Loucy (cell line): ENCODE measurements around the gene OR1K1.
"Not testable (repeated sequence)": the region's sequence is repeated elsewhere in the genome, so short reads cannot be mapped to it uniquely, and the experiment has no call there.

ENCODE experiments used
- H2AFZ ChIP-seq: fragments of 200-600 bp; sonication (generic); 2 replicates; pipeline ENCODE4 v1.6.0; 2016; ENCODE audit warnings: antibody characterized with exemption, mild to moderate bottlenecking, low read length, moderate library complexity
- H3F3A ChIP-seq: fragments of 200-600 bp; 2 replicates; pipeline ENCODE4 v1.6.0; 2016; ENCODE audit warnings: antibody characterized with exemption, low read depth, mild to moderate bottlenecking
- H3K27me3 ChIP-seq: fragments of 200-600 bp; sonication (generic); 2 replicates; pipeline ENCODE4 v1.6.1; 2014; ENCODE audit warnings: low read length, mild to moderate bottlenecking; ENCODE audit not compliant: insufficient read depth, poor library complexity, severe bottlenecking
- H3K36me3 ChIP-seq: fragments of 200-600 bp; sonication (generic); 2 replicates; pipeline ENCODE4 v1.6.1; 2016; ENCODE audit warnings: low read length; ENCODE audit not compliant: insufficient read depth
- H3K4me1 ChIP-seq: fragments of 200-600 bp; sonication (generic); 2 replicates; pipeline ENCODE4 v1.5.1; 2014; ENCODE audit warnings: low read length, mild to moderate bottlenecking; ENCODE audit not compliant: insufficient read depth, poor library complexity, severe bottlenecking
- H3K4me2 ChIP-seq: fragments of 200-600 bp; sonication (generic); 2 replicates; pipeline ENCODE4 v1.6.0; 2014; ENCODE audit warnings: antibody characterized with exemption, low read length, low read depth, mild to moderate bottlenecking; ENCODE audit not compliant: poor library complexity, severe bottlenecking
- H3K4me3 ChIP-seq: fragments of 200-600 bp; sonication (generic); 2 replicates; pipeline ENCODE4 v1.5.1; 2014; ENCODE audit warnings: low read length, mild to moderate bottlenecking, mixed read lengths; ENCODE audit not compliant: poor library complexity, severe bottlenecking
- H3K79me2 ChIP-seq: fragments of 200-600 bp; sonication (generic); 2 replicates; pipeline ENCODE4 v1.6.1; 2014; ENCODE audit warnings: low read length; ENCODE audit not compliant: insufficient read depth
- H3K9ac ChIP-seq: fragments of 200-600 bp; sonication (generic); 2 replicates; pipeline ENCODE4 v1.6.0; 2014; ENCODE audit warnings: mild to moderate bottlenecking, low read depth, low read length, moderate library complexity; ENCODE audit not compliant: poor library complexity, severe bottlenecking
- H3K9me2 ChIP-seq: fragments of 200-600 bp; sonication (generic); replicated peaks from 2 replicates; pipeline ENCODE4 v1.6.1; 2016; ENCODE audit warnings: low read depth, low read length, mixed read lengths
- H3K9me3 ChIP-seq: fragments of 200-600 bp; sonication (generic); 2 replicates; pipeline ENCODE4 v1.6.1; 2014; ENCODE audit warnings: mild to moderate bottlenecking, antibody characterized with exemption, low read length, low read depth; ENCODE audit not compliant: insufficient read depth
- H4K20me1 ChIP-seq: fragments of 200-600 bp; sonication (generic); 2 replicates; pipeline ENCODE4 v1.6.0; 2014; ENCODE audit warnings: antibody characterized with exemption, low read length, mild to moderate bottlenecking; ENCODE audit not compliant: insufficient read depth, poor library complexity, severe bottlenecking
- CTCF ChIP-seq: fragments of 200-600 bp; sonication (generic); conservative IDR thresholded peaks from 2 replicates; pipeline ENCODE4 v1.5.1; 2014; ENCODE audit warnings: mild to moderate bottlenecking, antibody characterized with exemption, low read length
- EZH2phosphoT487 ChIP-seq: fragments of 200-600 bp; IDR thresholded peaks from 2 replicates; pipeline ENCODE4 v1.6.1; 2018; ENCODE audit warnings: antibody characterized with exemption, mild to moderate bottlenecking, moderate library complexity, borderline replicate concordance

OR1K1 gene

GRCh38 chr9:122835313-122835731 lies 35.4 kb downstream of the OR1K1 start:
- peak overlapping the region; percentile 84 for H2AFZ ChIP-seq
- peaks cover 16% of the 10 kb centered on the region for H3K4me1 ChIP-seq
- TF ChIP-seq CTCF (peak; percentile 65), EZH2phosphoT487 (no peak)

GRCh38 chr9:122837266-122837850 lies 37.4 kb downstream of the OR1K1 start:
- no peaks in the 10 kb centered on the region for H3F3A ChIP-seq
- no peaks in the 10 kb centered on the region for H4K20me1 ChIP-seq
- TF ChIP-seq CTCF (no peak), EZH2phosphoT487 (no peak)
- H3K9me2 ChIP-seq = no peaks in the 10 kb centered on the region
- H3K36me3 ChIP-seq = no peaks in the 10 kb centered on the region
- H3K4me3 ChIP-seq = no peak overlapping the region
- H3K4me1 ChIP-seq = peaks cover 16% of the 10 kb centered on the region
- no peaks in the 10 kb centered on the region for H3K27me3 ChIP-seq
- H3K79me2 ChIP-seq = no peaks in the 10 kb centered on the region
- H3K4me2 ChIP-seq = no peak overlapping the region
- H3K9me3 ChIP-seq = no peaks in the 10 kb centered on the region
- no peak overlapping the region for H3K9ac ChIP-seq
- H2AFZ ChIP-seq = no peak overlapping the region

More at GRCh38 chr9:122835313-122835731, 35.4 kb downstream of the OR1K1 start:
- no peaks in the 10 kb centered on the region for H3K27me3 ChIP-seq
- no peaks in the 10 kb centered on the region for H4K20me1 ChIP-seq
- H3K9ac ChIP-seq = peak overlapping the region; percentile 70
- H3K4me3 ChIP-seq = peak overlapping the region; percentile 66
- H3K9me2 ChIP-seq = no peaks in the 10 kb centered on the region
- H3K4me2 ChIP-seq = peak overlapping the region; percentile 78
- H3F3A ChIP-seq = no peaks in the 10 kb centered on the region
- no peaks in the 10 kb centered on the region for H3K9me3 ChIP-seq
- no peaks in the 10 kb centered on the region for H3K79me2 ChIP-seq
- no peaks in the 10 kb centered on the region for H3K36me3 ChIP-seq

GRCh38 chr9:122838441-122838840 lies 38.5 kb downstream of the OR1K1 start:
- not testable (repeated sequence) for H4K20me1 ChIP-seq, H3K9me2 ChIP-seq, H3K79me2 ChIP-seq, H3K9ac ChIP-seq, H3K4me3 ChIP-seq, H3K36me3 ChIP-seq, H3K9me3 ChIP-seq, H2AFZ ChIP-seq, H3F3A ChIP-seq, H3K4me2 ChIP-seq, H3K27me3 ChIP-seq
- H3K4me1 ChIP-seq = peaks cover 16% of the 10 kb centered on the region

GRCh38 chr9:122841501-122841900 lies 41.6 kb downstream of the OR1K1 start:
- Histone ChIP-seq H3K9ac (no peak overlapping the region), H3K4me2 (no peak overlapping the region), H3K9me3 (no peaks in the 10 kb centered on the region), H3K79me2 (no peaks in the 10 kb centered on the region), H3K36me3 (no peaks in the 10 kb centered on the region), H3K4me1 (peaks cover 29% of the 10 kb centered on the region), H4K20me1 (no peaks in the 10 kb centered on the region), H3K27me3 (no peaks in the 10 kb centered on the region), H2AFZ (no peak overlapping the region), H3K9me2 (no peaks in the 10 kb centered on the region), H3F3A (no peaks in the 10 kb centered on the region), H3K4me3 (no peak overlapping the region)
- no peak for TF ChIP-seq EZH2phosphoT487
- TF ChIP-seq CTCF = no peak
